Neural progenitor cell (in vitro differentiated cells): ENCODE results near the gene CDC26. TPM values are rescaled to one million over a fixed set of nuclear protein-coding genes. Genes with fewer than 3 reads are reported as not detected.

Source experiments
- DNase-seq: peaks from one replicate; pipeline ENCODE4 v3.0.0-alpha.2; 2016; ENCODE audit warnings: low spot score
- H2AFZ ChIP-seq: fragments of 200-600 bp; sonication (generic); replicated peaks from 2 replicates; pipeline ENCODE4 v1.6.1; 2016; ENCODE audit warnings: antibody characterized with exemption
- H3F3A ChIP-seq: fragments of 200-600 bp; sonication (generic); 2 replicates; pipeline ENCODE4 v1.6.1; 2016; ENCODE audit warnings: antibody characterized with exemption, low read depth
- H3K27ac ChIP-seq: fragments of 200-600 bp; sonication (generic); 2 replicates; pipeline ENCODE4 v1.5.1; 2016; ENCODE audit warnings: mild to moderate bottlenecking
- H3K27me3 ChIP-seq: fragments of 200-600 bp; sonication (generic); 2 replicates; pipeline ENCODE4 v1.6.1; 2016; ENCODE audit warnings: mild to moderate bottlenecking, moderate library complexity
- H3K36me3 ChIP-seq: fragments of 200-600 bp; sonication (generic); 2 replicates; pipeline ENCODE4 v1.5.1; 2016
- H3K4me1 ChIP-seq: fragments of 200-600 bp; sonication (generic); 2 replicates; pipeline ENCODE4 v1.6.1; 2016; ENCODE audit warnings: mixed run types
- H3K4me2 ChIP-seq: fragments of 200-600 bp; sonication (generic); 2 replicates; pipeline ENCODE4 v1.6.1; 2016
- H3K4me3 ChIP-seq: fragments of 200-600 bp; sonication (generic); 2 replicates; pipeline ENCODE4 v1.5.1; 2016
- H3K79me2 ChIP-seq: fragments of 200-600 bp; sonication (generic); 2 replicates; pipeline ENCODE4 v1.6.1; 2016; ENCODE audit warnings: low read depth
- H3K9ac ChIP-seq: fragments of 200-600 bp; sonication (generic); 2 replicates; pipeline ENCODE4 v1.6.1; 2016
- H3K9me3 ChIP-seq: fragments of 200-600 bp; sonication (generic); 2 replicates; pipeline ENCODE4 v1.5.1; 2016; ENCODE audit warnings: low read depth
- H4K20me1 ChIP-seq: fragments of 200-600 bp; sonication (generic); 2 replicates; pipeline ENCODE4 v1.6.1; 2016; ENCODE audit warnings: low read depth
- H3K27ac Mint-ChIP-seq: 3 replicates; pipeline ENCODE4 v1.8.0; 2021; ENCODE audit warnings: mixed read lengths
- H3K27me3 Mint-ChIP-seq: 2 replicates; pipeline ENCODE4 v1.8.0; 2022; ENCODE audit warnings: low read depth, mild to moderate bottlenecking, inconsistent platforms, moderate library complexity, mixed read lengths; ENCODE audit not compliant: insufficient read depth
- H3K36me3 Mint-ChIP-seq: 3 replicates; pipeline ENCODE4 v1.8.0; 2021; ENCODE audit warnings: mixed read lengths
- H3K4me1 Mint-ChIP-seq: 3 replicates; pipeline ENCODE4 v1.8.0; 2021; ENCODE audit warnings: mixed read lengths
- H3K4me3 Mint-ChIP-seq: 3 replicates; pipeline ENCODE4 v1.8.0; 2021; ENCODE audit warnings: mild to moderate bottlenecking, moderate library complexity, mixed read lengths
- H3K9me3 Mint-ChIP-seq: 3 replicates; pipeline ENCODE4 v1.8.0; 2020; ENCODE audit warnings: mixed read lengths
- CTCF ChIP-seq: fragments of 200-600 bp; sonication (generic); IDR thresholded peaks from 2 replicates; pipeline ENCODE4 v1.5.1; 2017; ENCODE audit warnings: antibody characterized with exemption, mild to moderate bottlenecking
- EZH2 ChIP-seq: fragments of 200-600 bp; sonication (generic); IDR thresholded peaks from 2 replicates; pipeline ENCODE4 v1.6.1; 2017; ENCODE audit warnings: antibody characterized with exemption, mild to moderate bottlenecking, moderate library complexity
- EZH2phosphoT487 ChIP-seq: fragments of 200-600 bp; sonication (generic); IDR thresholded peaks from 2 replicates; pipeline ENCODE4 v1.6.1; 2017; ENCODE audit warnings: antibody characterized with exemption
- total RNA-seq: library from RNA; depleted of rRNA; stranded (reverse); fragments of >200 nt; gene quantifications from 2 replicates; pipeline ENCODE4 v1.2.3, GENCODE V29; 2015; ENCODE audit warnings: low replicate concordance

The CDC26 gene
- total RNA-seq, 1 donor from 2014 or later: 94.4 TPM

GRCh38 chr9:113228130-113228665 lies 47.2 kb downstream of the CDC26 start:
- H3K36me3 ChIP-seq: no peaks in the 10 kb centered on the region
- no peaks in the 10 kb centered on the region for H3F3A ChIP-seq
- peaks cover 17% of the 10 kb centered on the region for H4K20me1 ChIP-seq
- H3K4me1 Mint-ChIP-seq: peaks cover 5% of the 10 kb centered on the region
- H3K9me3 ChIP-seq: no peaks in the 10 kb centered on the region
- no peaks in the 10 kb centered on the region for H3K9me3 Mint-ChIP-seq
- no peaks in the 10 kb centered on the region for H3K27me3 ChIP-seq
- H3K79me2 ChIP-seq: peaks cover 12% of the 10 kb centered on the region
- no peaks in the 10 kb centered on the region for H3K27me3 Mint-ChIP-seq
- TF ChIP-seq EZH2: no peak
- no peak overlapping the region for H3K27ac ChIP-seq
- no peak overlapping the region for H2AFZ ChIP-seq
- peaks cover 1% of the 10 kb centered on the region for H3K36me3 Mint-ChIP-seq
- no peak overlapping the region for H3K4me3 ChIP-seq
- H3K4me2 ChIP-seq: no peak overlapping the region
- no peaks in the 10 kb centered on the region for H3K4me1 ChIP-seq
- DNase-seq: no peak
- H3K27ac Mint-ChIP-seq: no peak overlapping the region
- no peak overlapping the region for H3K9ac ChIP-seq
- no peak overlapping the region for H3K4me3 Mint-ChIP-seq

- H3K27ac ChIP-seq: no peak overlapping the region
- peaks cover 19% of the 10 kb centered on the region for H3K79me2 ChIP-seq
- peaks cover 25% of the 10 kb centered on the region for H4K20me1 ChIP-seq
- peaks cover 12% of the 10 kb centered on the region for H3K4me1 Mint-ChIP-seq
- TF ChIP-seq EZH2phosphoT487 (no peak), EZH2 (no peak), CTCF (no peak)
- H3K9ac ChIP-seq: no peak overlapping the region
- peaks cover 1% of the 10 kb centered on the region for H3K36me3 Mint-ChIP-seq
- no peaks in the 10 kb centered on the region for H3K9me3 Mint-ChIP-seq
- H3K4me3 Mint-ChIP-seq: no peak overlapping the region
- DNase-seq: no peak
- no peaks in the 10 kb centered on the region for H3K36me3 ChIP-seq
- H3K27me3 ChIP-seq: no peaks in the 10 kb centered on the region
- peaks cover 6% of the 10 kb centered on the region for H3K4me1 ChIP-seq
- H3K4me3 ChIP-seq: no peak overlapping the region
- H3K27ac Mint-ChIP-seq: no peak overlapping the region
- no peak overlapping the region for H3K4me2 ChIP-seq
- no peaks in the 10 kb centered on the region for H3K27me3 Mint-ChIP-seq
- no peak overlapping the region for H2AFZ ChIP-seq
- no peaks in the 10 kb centered on the region for H3F3A ChIP-seq
- H3K9me3 ChIP-seq: no peaks in the 10 kb centered on the region
These were observed 47.9 kb downstream of the CDC26 start for GRCh38 chr9:113227436-113227835.

- peaks cover 46% of the 10 kb centered on the region for H3K79me2 ChIP-seq
- DNase-seq: no peak
- H3K36me3 Mint-ChIP-seq: peaks cover 1% of the 10 kb centered on the region
- no peaks in the 10 kb centered on the region for H3K27me3 ChIP-seq
- H3K4me2 ChIP-seq: no peak overlapping the region
- peaks cover 22% of the 10 kb centered on the region for H4K20me1 ChIP-seq
- no peak overlapping the region for H3K9ac ChIP-seq
- H3K4me3 ChIP-seq: no peak overlapping the region
- H3K27ac Mint-ChIP-seq: no peak overlapping the region
- no peaks in the 10 kb centered on the region for H3K9me3 Mint-ChIP-seq
- no peak overlapping the region for H2AFZ ChIP-seq
- TF ChIP-seq EZH2: no peak
- no peak for TF ChIP-seq CTCF
- TF ChIP-seq EZH2phosphoT487: no peak
- H3F3A ChIP-seq: no peaks in the 10 kb centered on the region
- peaks cover 2% of the 10 kb centered on the region for H3K27me3 Mint-ChIP-seq
- no peak overlapping the region for H3K4me3 Mint-ChIP-seq
- H3K9me3 ChIP-seq: no peaks in the 10 kb centered on the region
- peaks cover 16% of the 10 kb centered on the region for H3K4me1 ChIP-seq
- H3K36me3 ChIP-seq: no peaks in the 10 kb centered on the region
- peaks cover 24% of the 10 kb centered on the region for H3K4me1 Mint-ChIP-seq
- H3K27ac ChIP-seq: no peak overlapping the region
These were observed 51.4 kb downstream of the CDC26 start for GRCh38 chr9:113223963-113224362.

GRCh38 chr9:113222482-113222841 lies 52.9 kb downstream of the CDC26 start:
- Mint-ChIP-seq H3K27me3 (peaks cover 2% of the 10 kb centered on the region), H3K4me3 (peak overlapping the region; percentile 97), H3K36me3 (peaks cover 1% of the 10 kb centered on the region), H3K4me1 (peaks cover 24% of the 10 kb centered on the region), H3K9me3 (no peaks in the 10 kb centered on the region), H3K27ac (peak overlapping the region; percentile 91)
- no peaks in the 10 kb centered on the region for H3K9me3 ChIP-seq
- H3K36me3 ChIP-seq: no peaks in the 10 kb centered on the region
- TF ChIP-seq EZH2: no peak
- no peak for TF ChIP-seq CTCF
- no peak for TF ChIP-seq EZH2phosphoT487
- peak overlapping the region; percentile 58 for H3K9ac ChIP-seq
- H3K4me2 ChIP-seq: peak overlapping the region; percentile 96
- no peaks in the 10 kb centered on the region for H3K27me3 ChIP-seq
- H3F3A ChIP-seq: no peaks in the 10 kb centered on the region
- H3K79me2 ChIP-seq: peaks cover 59% of the 10 kb centered on the region
- H2AFZ ChIP-seq: no peak overlapping the region
- peaks cover 18% of the 10 kb centered on the region for H4K20me1 ChIP-seq
- H3K4me1 ChIP-seq: peaks cover 16% of the 10 kb centered on the region
- no peak overlapping the region for H3K27ac ChIP-seq
- no peak for DNase-seq
- H3K4me3 ChIP-seq: peak overlapping the region; percentile 82
